Activated naive CD4-positive, alpha-beta T cell treated with anti-CD3 and anti-CD28 coated beads, Interleukin-2, amount 50 U/mL, for 16 hours (primary cell): ENCODE data around the gene EFEMP2.
A peak's percentile ranks its signal among the peaks of the same experiment; 100 is the strongest.
"Not testable (repeated sequence)": the region's sequence is repeated elsewhere in the genome, so short reads cannot be mapped to it uniquely, and the experiment has no call there.

Experiments
- DNase-seq: peaks from one replicate; pipeline ENCODE4 v3.0.0-alpha.2; 2020

EFEMP2 gene

DNA sequence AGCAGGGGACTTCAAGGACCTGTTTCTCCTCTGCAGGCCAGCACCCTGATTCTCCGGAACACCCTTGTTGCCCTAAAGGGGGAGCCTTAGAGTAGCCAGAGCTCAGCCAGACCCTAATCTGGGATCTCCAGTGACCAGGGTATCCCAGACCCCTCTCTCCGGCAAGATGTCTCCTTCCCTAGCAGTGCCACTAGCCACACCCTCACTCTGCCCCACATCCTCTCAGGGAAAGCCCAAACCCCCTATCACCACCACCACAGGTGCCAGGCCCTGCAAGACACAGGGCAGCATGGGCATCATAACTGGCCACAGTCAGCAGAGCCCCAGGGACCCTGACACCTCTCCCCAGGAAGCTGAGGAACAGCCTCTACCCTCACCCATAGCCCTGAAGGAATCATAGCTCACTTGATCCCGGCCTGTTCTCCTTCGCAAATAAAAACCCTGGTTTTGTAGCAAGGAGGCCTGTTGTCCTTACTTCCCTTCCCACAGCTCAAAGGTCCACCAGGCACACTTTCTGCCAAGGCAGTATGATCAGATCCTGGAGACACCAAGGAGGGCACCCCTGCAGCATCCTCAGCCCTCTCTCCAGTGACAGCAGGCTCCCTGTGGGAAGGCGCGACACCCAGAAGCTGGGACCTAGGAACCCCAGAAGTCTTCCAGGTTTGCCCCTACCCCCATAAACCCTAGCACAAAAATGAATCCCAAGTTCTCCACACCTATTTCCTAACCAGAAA, 19.2 kb downstream of the EFEMP2 start:
- no peak for DNase-seq

GRCh38 chr11:65852508-65853245, 19.9 kb downstream of the EFEMP2 start:
- DNase-seq, result no peak

DNA sequence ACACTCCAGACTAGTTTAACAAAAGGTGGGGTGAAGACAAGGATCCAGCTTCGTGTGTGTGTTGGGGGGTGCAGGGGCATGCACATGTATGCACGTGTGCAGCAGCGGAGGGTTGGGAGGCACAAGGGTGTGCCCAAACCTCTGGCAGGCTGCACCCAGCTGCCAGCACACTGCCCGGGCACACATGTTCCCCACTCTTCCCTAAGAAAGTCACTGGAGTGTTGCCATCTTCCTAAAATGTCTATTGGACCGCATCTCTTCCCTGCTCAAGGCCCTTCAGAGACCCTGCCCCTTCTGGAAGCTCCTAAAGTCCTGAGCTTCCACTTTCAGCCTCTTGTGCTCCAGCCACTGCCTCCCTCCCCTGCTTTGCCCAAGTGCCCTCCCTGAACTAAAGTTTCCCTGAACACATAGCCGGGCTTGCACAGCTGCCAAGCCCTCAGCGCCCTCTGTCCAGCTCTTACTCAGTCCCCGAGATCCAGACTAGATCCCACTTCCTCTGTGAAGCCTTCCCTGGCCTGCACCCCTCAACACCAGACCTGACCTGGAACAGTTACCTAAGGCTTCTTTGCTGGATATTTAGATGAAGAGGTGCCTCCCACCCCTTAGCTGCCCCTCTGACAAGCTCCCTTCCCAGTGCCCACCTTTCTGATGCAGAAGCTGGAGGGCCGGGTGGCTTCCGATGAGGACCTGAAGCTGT, 20.6 kb downstream of the EFEMP2 start:
- DNase-seq, result no peak

DNA sequence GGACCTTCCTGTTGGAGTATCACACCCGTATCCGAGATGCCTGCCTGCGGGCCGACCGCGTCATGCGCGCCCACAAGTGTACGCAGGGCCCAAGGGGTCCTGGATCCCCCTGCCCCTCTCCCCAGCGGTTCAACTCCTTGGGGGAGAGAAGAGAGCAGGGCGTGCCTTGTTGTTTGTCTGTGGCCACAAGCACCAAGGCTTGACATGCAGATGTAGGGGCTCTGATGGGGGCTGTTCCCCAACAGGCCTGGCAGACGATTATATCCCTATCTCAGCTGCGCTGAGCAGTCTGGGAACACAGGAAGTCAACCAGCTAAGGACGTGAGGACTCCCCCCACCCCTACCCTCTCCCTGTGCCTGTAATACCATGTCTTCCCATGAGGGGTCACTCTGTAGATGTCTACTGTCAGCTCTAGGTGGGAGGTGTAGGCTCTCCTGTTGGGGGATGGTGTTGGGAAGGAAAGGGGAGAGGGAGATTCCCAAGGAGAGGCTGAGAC, 21.5 kb downstream of the EFEMP2 start:
- DNase-seq, result no peak

GRCh38 chr11:65850217-65851082, 22.1 kb downstream of the EFEMP2 start:
- DNase-seq, result no peak

GRCh38 chr11:65849771-65850216, 22.8 kb downstream of the EFEMP2 start:
- no peak for DNase-seq

GRCh38 chr11:65849366-65849765, 23.2 kb downstream of the EFEMP2 start:
- DNase-seq, result no peak

DNA sequence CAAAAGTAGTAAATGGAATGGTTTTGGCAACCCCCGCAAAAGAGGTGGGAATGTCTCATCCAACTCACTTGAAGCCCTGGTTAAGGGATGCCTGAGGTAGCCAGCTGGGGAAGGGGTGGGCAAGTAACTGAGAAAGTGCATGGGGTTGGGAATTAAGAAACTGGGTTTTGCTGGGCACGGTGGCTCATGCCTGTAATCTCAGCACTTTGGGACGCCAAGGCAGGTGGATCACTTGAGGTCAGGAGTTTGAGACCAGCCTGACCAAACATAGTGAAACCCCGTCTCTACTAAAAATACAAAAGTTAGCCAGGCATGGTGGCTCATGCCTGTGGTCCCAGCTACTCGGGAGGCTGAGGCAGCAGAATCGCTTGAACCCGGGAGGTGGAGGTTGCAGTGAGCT, 23.9 kb downstream of the EFEMP2 start:
- not testable (repeated sequence) for DNase-seq

- no peak for DNase-seq
These were observed 24.9 kb downstream of the EFEMP2 start for GRCh38 chr11:65847746-65848145.

DNA sequence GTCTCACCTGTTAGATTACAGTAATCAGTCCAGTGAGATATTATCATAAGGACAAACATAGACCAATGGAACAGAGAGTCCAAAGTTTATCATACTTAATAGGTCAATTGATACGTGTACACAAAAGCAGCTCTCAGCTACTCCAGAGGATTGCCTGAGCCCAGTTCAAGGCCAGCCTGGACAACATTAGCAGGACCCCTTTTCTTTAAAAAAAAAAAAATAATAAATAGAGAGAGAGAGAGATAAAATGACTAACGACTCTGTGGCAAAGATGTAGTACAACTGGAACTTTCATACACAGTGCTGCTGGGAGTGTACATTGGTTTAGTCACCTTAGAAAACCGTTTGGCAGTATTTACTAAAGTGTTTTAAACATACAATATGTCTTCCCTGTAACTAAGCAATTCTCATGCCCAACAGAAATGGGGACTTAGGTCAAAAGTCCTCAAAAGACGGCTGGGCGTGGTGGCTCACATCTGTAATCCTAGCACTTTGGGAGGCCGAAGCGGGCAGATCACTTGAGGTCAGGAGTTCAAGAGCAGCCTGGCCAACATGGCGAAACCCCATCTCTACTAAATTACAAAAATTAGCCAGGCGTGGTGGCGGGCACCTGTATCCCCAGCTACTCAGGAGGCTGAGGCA, 28.2 kb downstream of the EFEMP2 start:
- DNase-seq, result no peak

- no peak for DNase-seq
These were observed 28.8 kb downstream of the EFEMP2 start for GRCh38 chr11:65843811-65844210.

- no peak for DNase-seq
These were observed 30.5 kb downstream of the EFEMP2 start for GRCh38 chr11:65842144-65842543.

DNA sequence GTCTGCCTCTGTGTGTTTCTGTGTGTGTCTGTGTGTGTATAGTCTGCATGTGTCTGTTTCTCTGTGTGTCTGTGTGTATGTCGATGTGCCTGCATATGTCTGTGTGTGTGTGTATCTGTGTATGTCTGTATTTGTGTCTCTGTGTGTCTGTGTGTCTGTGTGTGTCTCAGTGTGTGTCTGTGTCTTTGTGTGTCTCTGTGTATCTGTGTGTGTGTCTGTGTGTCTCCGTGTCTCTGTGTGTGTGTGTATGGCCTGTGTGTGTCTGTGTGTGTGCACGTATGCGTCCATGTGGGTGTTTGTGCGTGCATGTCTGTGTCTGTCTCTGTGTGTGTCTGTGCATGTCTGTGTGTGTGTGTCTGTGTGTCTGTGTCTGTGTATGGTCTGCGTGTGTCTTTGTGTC, 38.4 kb downstream of the EFEMP2 start:
- DNase-seq, result no peak

- DNase-seq, result peak; percentile 97
These were observed 39.1 kb downstream of the EFEMP2 start, which contains the start of gene SNX32 for GRCh38 chr11:65833297-65834030. Gene SNX32, plus strand, starts transcription at chr11:65833963. Its CDS starts 103 bp downstream, at chr11:65834066.

DNA sequence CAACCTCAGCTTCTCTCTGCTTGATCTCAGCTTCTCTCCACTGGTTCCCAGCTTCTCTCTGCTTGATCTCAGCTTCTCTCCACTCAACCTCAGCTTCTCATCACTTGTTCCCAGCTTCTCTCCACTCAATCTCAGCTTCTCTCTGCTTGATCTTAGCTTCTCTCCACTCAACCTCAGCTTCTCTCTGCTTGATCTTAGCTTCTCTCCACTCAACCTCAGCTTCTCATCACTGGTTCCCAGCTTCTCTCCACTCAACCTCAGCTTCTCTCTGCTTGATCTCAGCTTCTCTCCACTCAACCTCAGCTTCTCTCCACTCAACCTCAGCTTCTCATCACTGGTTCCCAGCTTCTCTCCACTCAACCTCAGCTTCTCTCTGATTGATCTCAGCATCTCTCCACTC, 40.4 kb downstream of the EFEMP2 start:
- DNase-seq, result not testable (repeated sequence)

GRCh38 chr11:65829459-65829858, 43.1 kb downstream of the EFEMP2 start:
- DNase-seq, result no peak

GRCh38 chr11:65826984-65827735, 45.4 kb downstream of the EFEMP2 start:
- no peak for DNase-seq

- DNase-seq, result no peak
These were observed 49.6 kb downstream of the EFEMP2 start for GRCh38 chr11:65822776-65823528.

GRCh38 chr11:65821107-65821506, 51.5 kb downstream of the EFEMP2 start:
- no peak for DNase-seq
